IPS-20b (cell line): ENCODE data around the gene TTC38.

Experiments
- H3K27ac ChIP-seq: one replicate; pipeline ENCODE4 v1.5.1; 2013; ENCODE audit warnings: low read length
- H3K27me3 ChIP-seq: 2 replicates; pipeline ENCODE4 v1.6.1; 2013; ENCODE audit warnings: mild to moderate bottlenecking, low read length, inconsistent platforms; ENCODE audit not compliant: insufficient read depth
- H3K36me3 ChIP-seq: 2 replicates; pipeline ENCODE4 v1.6.1; 2013; ENCODE audit warnings: low read depth, mild to moderate bottlenecking, inconsistent platforms, low read length, moderate library complexity; ENCODE audit not compliant: insufficient read depth
- H3K4me1 ChIP-seq: 2 replicates; pipeline ENCODE4 v1.6.1; 2013; ENCODE audit warnings: mild to moderate bottlenecking, control low read depth, inconsistent platforms, low read length, moderate library complexity; ENCODE audit not compliant: insufficient read depth
- H3K4me3 ChIP-seq: 2 replicates; pipeline ENCODE4 v1.5.1; 2013; ENCODE audit warnings: mild to moderate bottlenecking, low read length, inconsistent platforms
- H3K9ac ChIP-seq: 2 replicates; pipeline ENCODE4 v1.6.1; 2013; ENCODE audit warnings: low read depth, mild to moderate bottlenecking, inconsistent platforms, low read length, moderate library complexity
- H3K9me3 ChIP-seq: 2 replicates; pipeline ENCODE4 v1.6.1; 2013; ENCODE audit warnings: mild to moderate bottlenecking, low read depth, low read length, inconsistent platforms; ENCODE audit not compliant: insufficient read depth

The TTC38 gene

GRCh38 chr22:46292173-46292572 is 24.4 kb downstream of the TTC38 start:
- Histone ChIP-seq H3K27ac (no peak overlapping the region), H3K36me3 (peaks cover 12% of the 10 kb centered on the region; the same call in 1 of the 2 replicates), H3K9ac (no peak overlapping the region), H3K27me3 (no peaks in the 10 kb centered on the region), H3K4me1 (peaks cover 3% of the 10 kb centered on the region; the same call in 1 of the 2 replicates), H3K4me3 (no peak overlapping the region), H3K9me3 (no peaks in the 10 kb centered on the region)

GRCh38 chr22:46292732-46293131 is 24.9 kb downstream of the TTC38 start:
- Histone ChIP-seq H3K9me3 (no peaks in the 10 kb centered on the region), H3K4me1 (peaks cover 3% of the 10 kb centered on the region; the same call in 1 of the 2 replicates), H3K36me3 (peaks cover 12% of the 10 kb centered on the region; the same call in 1 of the 2 replicates), H3K27ac (no peak overlapping the region), H3K4me3 (no peak overlapping the region), H3K9ac (no peak overlapping the region), H3K27me3 (no peaks in the 10 kb centered on the region)

GRCh38 chr22:46293577-46294260 is 25.9 kb downstream of the TTC38 start:
- Histone ChIP-seq H3K4me3 (no peak overlapping the region), H3K9me3 (no peaks in the 10 kb centered on the region), H3K27me3 (no peaks in the 10 kb centered on the region), H3K27ac (no peak overlapping the region), H3K9ac (no peak overlapping the region), H3K4me1 (peaks cover 3% of the 10 kb centered on the region; the same call in 1 of the 2 replicates), H3K36me3 (peaks cover 16% of the 10 kb centered on the region; the same call in 1 of the 2 replicates)

- peaks cover 24% of the 10 kb centered on the region for H3K36me3 ChIP-seq
- no peaks in the 10 kb centered on the region for H3K9me3 ChIP-seq
- peaks cover 3% of the 10 kb centered on the region; the same call in 1 of the 2 replicates for H3K4me1 ChIP-seq
- no peak overlapping the region for H3K27ac ChIP-seq
- no peak overlapping the region for H3K4me3 ChIP-seq
- H3K9ac ChIP-seq = no peak overlapping the region
- no peaks in the 10 kb centered on the region for H3K27me3 ChIP-seq
Observed at GRCh38 chr22:46294784-46295183, 27.0 kb downstream of the TTC38 start.

- H3K4me3 ChIP-seq = peak overlapping the region; percentile 87
- no peaks in the 10 kb centered on the region for H3K9me3 ChIP-seq
- H3K27me3 ChIP-seq = no peaks in the 10 kb centered on the region
- no peak overlapping the region for H3K27ac ChIP-seq
- H3K4me1 ChIP-seq = peaks cover 3% of the 10 kb centered on the region; the same call in 1 of the 2 replicates
- H3K36me3 ChIP-seq = peaks cover 30% of the 10 kb centered on the region
- peak overlapping the region; percentile 80; the same call in 1 of the 2 replicates for H3K9ac ChIP-seq
Observed at GRCh38 chr22:46295277-46295971, 27.6 kb downstream of the TTC38 start.

- Histone ChIP-seq H3K27ac (peak within 1 kb of the TSS; percentile 53), H3K9ac (peak within 1 kb of the TSS; percentile 80; the same call in 1 of the 2 replicates), H3K4me1 (peaks cover 3% of the 10 kb centered on the region; the same call in 1 of the 2 replicates), H3K27me3 (no peaks in the 10 kb centered on the region), H3K36me3 (peaks cover 39% of the 10 kb centered on the region), H3K4me3 (peak within 1 kb of the TSS; percentile 87), H3K9me3 (no peaks in the 10 kb centered on the region)
Observed at GRCh38 chr22:46296257-46297150, 28.7 kb downstream of the TTC38 start, which contains the start of gene GTSE1. Gene GTSE1 (plus strand): TSS chr22:46296870. CDS start chr22:46297401, 531 bp downstream.

- Histone ChIP-seq H3K4me3 (peak overlapping the region; percentile 87), H3K36me3 (peaks cover 36% of the 10 kb centered on the region), H3K27ac (no peak overlapping the region), H3K27me3 (no peaks in the 10 kb centered on the region), H3K9me3 (no peaks in the 10 kb centered on the region), H3K9ac (peak overlapping the region; percentile 74; the same call in 1 of the 2 replicates), H3K4me1 (peaks cover 3% of the 10 kb centered on the region; the same call in 1 of the 2 replicates)
Observed at GRCh38 chr22:46297151-46297812, 29.5 kb downstream of the TTC38 start.

GRCh38 chr22:46299101-46299500 is 31.3 kb downstream of the TTC38 start:
- H3K27me3 ChIP-seq = no peaks in the 10 kb centered on the region
- H3K4me1 ChIP-seq = peaks cover 3% of the 10 kb centered on the region; the same call in 1 of the 2 replicates
- no peak overlapping the region for H3K27ac ChIP-seq
- no peak overlapping the region for H3K4me3 ChIP-seq
- H3K36me3 ChIP-seq = peaks cover 38% of the 10 kb centered on the region
- H3K9me3 ChIP-seq = no peaks in the 10 kb centered on the region
- no peak overlapping the region for H3K9ac ChIP-seq

- Histone ChIP-seq H3K27me3 (no peaks in the 10 kb centered on the region), H3K4me3 (no peak overlapping the region), H3K27ac (no peak overlapping the region), H3K36me3 (peaks cover 45% of the 10 kb centered on the region), H3K9ac (no peak overlapping the region), H3K4me1 (peaks cover 3% of the 10 kb centered on the region; the same call in 1 of the 2 replicates), H3K9me3 (no peaks in the 10 kb centered on the region)
Observed at GRCh38 chr22:46300491-46300890, 32.7 kb downstream of the TTC38 start.

GRCh38 chr22:46303347-46303965 is 35.6 kb downstream of the TTC38 start:
- Histone ChIP-seq H3K4me3 (no peak overlapping the region), H3K27ac (no peak overlapping the region), H3K27me3 (no peaks in the 10 kb centered on the region), H3K9ac (no peak overlapping the region), H3K4me1 (no peaks in the 10 kb centered on the region), H3K36me3 (peaks cover 50% of the 10 kb centered on the region), H3K9me3 (no peaks in the 10 kb centered on the region)
